GM23338 (cell line): Measurements from ENCODE around the gene CSNK1A1. TPM values are rescaled to one million over a fixed set of nuclear protein-coding genes. Genes with fewer than 3 reads are reported as not detected.

Experiments used
- ATAC-seq: fragments of 200-7000 bp; cut with Tn5 transposase; 3 replicates; pipeline ENCODE4 v1.9.1; 2020
- DNase-seq: peaks from one replicate; pipeline ENCODE4 v3.0.0-alpha.2; 2015; ENCODE audit warnings: low spot score
- H2AFZ ChIP-seq: fragments of 200-600 bp; sonication (generic); 2 replicates; pipeline ENCODE4 v1.8.0; 2016; ENCODE audit warnings: antibody characterized with exemption, mild to moderate bottlenecking, moderate library complexity
- H3F3A ChIP-seq: fragments of 200-600 bp; sonication (generic); replicated peaks from 2 replicates; pipeline ENCODE4 v1.8.0; 2017; ENCODE audit warnings: antibody characterized with exemption, mixed run types, low read depth
- H3K27ac ChIP-seq: fragments of 200-600 bp; sonication (generic); 2 replicates; pipeline ENCODE4 v1.6.1; 2016; ENCODE audit warnings: low read depth
- H3K27me3 ChIP-seq: fragments of 200-600 bp; sonication (generic); 2 replicates; pipeline ENCODE4 v1.8.0; 2016; ENCODE audit warnings: mild to moderate bottlenecking, mixed run types, moderate library complexity; ENCODE audit not compliant: insufficient read depth
- H3K36me3 ChIP-seq: fragments of 200-600 bp; sonication (generic); 2 replicates; pipeline ENCODE4 v1.8.0; 2016; ENCODE audit warnings: mild to moderate bottlenecking; ENCODE audit not compliant: insufficient read depth
- H3K4me1 ChIP-seq: fragments of 200-600 bp; sonication (generic); 2 replicates; pipeline ENCODE4 v1.8.0; 2016; ENCODE audit warnings: mild to moderate bottlenecking, moderate library complexity; ENCODE audit not compliant: insufficient read depth
- H3K4me2 ChIP-seq: fragments of 200-600 bp; sonication (generic); 2 replicates; pipeline ENCODE4 v1.7.1; 2017; ENCODE audit warnings: mixed run types
- H3K4me3 ChIP-seq: fragments of 200-600 bp; sonication (generic); 2 replicates; pipeline ENCODE4 v1.6.1; 2016; ENCODE audit warnings: mixed run types
- H3K79me2 ChIP-seq: fragments of 200-600 bp; sonication (generic); replicated peaks from 2 replicates; pipeline ENCODE4 v1.8.0; 2017; ENCODE audit warnings: mild to moderate bottlenecking; ENCODE audit not compliant: insufficient read depth
- H3K9me2 ChIP-seq: fragments of 200-600 bp; sonication (generic); 2 replicates; pipeline ENCODE4 v1.8.0; 2017; ENCODE audit not compliant: insufficient read depth
- H4K20me1 ChIP-seq: fragments of 200-600 bp; sonication (generic); replicated peaks from 2 replicates; pipeline ENCODE4 v1.8.0; 2017; ENCODE audit warnings: mild to moderate bottlenecking; ENCODE audit not compliant: insufficient read depth
- H3K27ac Mint-ChIP-seq: 2 replicates; pipeline ENCODE4 v1.8.0; 2020; ENCODE audit warnings: inconsistent platforms, mild to moderate bottlenecking, moderate library complexity, mixed read lengths
- H3K27me3 Mint-ChIP-seq: 3 replicates; pipeline ENCODE4 v1.8.0; 2022; ENCODE audit warnings: low read depth, mild to moderate bottlenecking, moderate library complexity, mixed read lengths, inconsistent platforms; ENCODE audit not compliant: insufficient read depth, poor library complexity
- H3K36me3 Mint-ChIP-seq: 3 replicates; pipeline ENCODE4 v1.8.0; 2021; ENCODE audit warnings: low read depth, mild to moderate bottlenecking, inconsistent platforms, moderate library complexity, mixed read lengths
- H3K4me1 Mint-ChIP-seq: 3 replicates; pipeline ENCODE4 v1.8.0; 2020; ENCODE audit warnings: mild to moderate bottlenecking, inconsistent platforms, mixed read lengths
- H3K4me3 Mint-ChIP-seq: 3 replicates; pipeline ENCODE4 v1.8.0; 2021; ENCODE audit warnings: moderate library complexity, mild to moderate bottlenecking, inconsistent platforms, mixed read lengths
- H3K9me3 Mint-ChIP-seq: 3 replicates; pipeline ENCODE4 v1.8.0; 2020; ENCODE audit warnings: moderate library complexity, mild to moderate bottlenecking, inconsistent platforms, mixed read lengths
- CREB1 ChIP-seq: fragments of 250-450 bp; sonication (Bioruptor Pico); IDR thresholded peaks from 2 replicates; pipeline ENCODE4 v1.5.0; 2020; ENCODE audit warnings: low read depth, mild to moderate bottlenecking, moderate library complexity
- EZH2 ChIP-seq: fragments of 200-600 bp; sonication (generic); IDR thresholded peaks from one replicate; pipeline ENCODE4 v1.8.0; 2017; ENCODE audit warnings: antibody characterized with exemption, mild to moderate bottlenecking, low read depth; ENCODE audit not compliant: unreplicated experiment
- EZH2phosphoT487 ChIP-seq: fragments of 200-600 bp; sonication (generic); IDR thresholded peaks from one replicate; pipeline ENCODE4 v1.8.1; 2018; ENCODE audit warnings: antibody characterized with exemption; ENCODE audit not compliant: unreplicated experiment
- ZNF114 ChIP-seq: fragments of 250-450 bp; sonication (Bioruptor Pico); IDR thresholded peaks from 2 replicates; pipeline ENCODE4 v1.5.0; 2020; ENCODE audit warnings: mild to moderate bottlenecking, moderate library complexity
- ZNF331 ChIP-seq: fragments of 250-450 bp; sonication (Bioruptor Pico); IDR thresholded peaks from 2 replicates; pipeline ENCODE4 v1.5.0; 2020; ENCODE audit warnings: low read depth, mild to moderate bottlenecking, moderate library complexity
- polyA plus RNA-seq: library from polyadenylated mRNA; unstranded; fragments of >200 nt; fragmentation: Nextera tagmentation; extraction: Ambion mirVana; gene quantifications from 2 replicates; pipeline ENCODE4 v1.2.1, GENCODE V29; 2016
- total RNA-seq: library from RNA; depleted of rRNA; stranded (reverse); fragments of >200 nt; shearing (Covaris generic); gene quantifications from 2 replicates; pipeline ENCODE4 v1.2.3, GENCODE V29; 2014
- TF ChIP-seq, protein P1 (sequence below): IDR thresholded peaks from 2 replicates; pipeline ENCODE4 v1.6.1; 2016; ENCODE audit warnings: antibody characterized with exemption
- TF ChIP-seq, protein P2 (sequence below): fragments of 250-450 bp; sonication (Bioruptor Pico); IDR thresholded peaks from 2 replicates; pipeline ENCODE4 v1.5.0; 2020; ENCODE audit warnings: mild to moderate bottlenecking, moderate library complexity
- TF ChIP-seq, protein P3 (sequence below): IDR thresholded peaks from one replicate; pipeline ENCODE4 v1.6.1; 2018; ENCODE audit warnings: antibody characterized with exemption; ENCODE audit not compliant: unreplicated experiment

The CSNK1A1 gene
- total and polyA plus RNA-seq, 2 experiments from 2014 or later: 110 to 233 TPM

DNA sequence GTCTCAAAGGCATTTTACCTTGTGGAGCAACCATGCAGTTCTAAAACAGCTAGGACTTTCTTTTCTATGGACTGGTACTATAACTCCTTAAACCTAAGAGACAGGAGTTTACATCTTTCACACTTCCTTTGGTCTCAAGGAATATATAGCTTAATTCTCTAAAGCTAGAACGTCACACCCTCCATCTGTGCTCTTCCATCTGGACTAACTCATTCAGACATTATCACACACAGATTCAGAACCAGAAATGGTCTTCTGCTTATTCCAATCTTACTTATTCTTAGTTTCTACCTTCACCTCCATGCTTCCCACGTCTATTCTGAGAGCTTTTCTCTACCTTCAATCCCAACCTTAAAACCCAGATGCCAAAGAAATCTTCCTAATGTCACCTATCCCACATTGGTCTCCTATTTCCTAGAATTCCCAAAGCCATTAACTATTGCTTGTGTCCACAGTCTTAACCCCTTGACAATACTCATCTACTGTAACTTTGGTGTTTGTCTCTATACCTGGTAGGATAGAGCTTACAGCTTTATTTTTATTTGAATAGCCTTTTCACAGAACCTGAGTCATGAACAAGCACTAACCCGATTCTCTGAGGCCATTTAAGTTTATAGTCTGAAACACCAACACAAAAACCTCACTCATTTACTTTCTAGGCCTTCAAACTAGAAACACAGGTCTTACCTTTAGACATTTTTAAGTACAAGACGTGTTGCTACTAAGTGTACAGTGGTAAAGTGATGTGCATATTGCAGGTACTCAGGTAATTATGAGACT is 22.8 kb downstream of the CSNK1A1 start (continued):
- TF ChIP-seq ZNF114: no peak

DNA sequence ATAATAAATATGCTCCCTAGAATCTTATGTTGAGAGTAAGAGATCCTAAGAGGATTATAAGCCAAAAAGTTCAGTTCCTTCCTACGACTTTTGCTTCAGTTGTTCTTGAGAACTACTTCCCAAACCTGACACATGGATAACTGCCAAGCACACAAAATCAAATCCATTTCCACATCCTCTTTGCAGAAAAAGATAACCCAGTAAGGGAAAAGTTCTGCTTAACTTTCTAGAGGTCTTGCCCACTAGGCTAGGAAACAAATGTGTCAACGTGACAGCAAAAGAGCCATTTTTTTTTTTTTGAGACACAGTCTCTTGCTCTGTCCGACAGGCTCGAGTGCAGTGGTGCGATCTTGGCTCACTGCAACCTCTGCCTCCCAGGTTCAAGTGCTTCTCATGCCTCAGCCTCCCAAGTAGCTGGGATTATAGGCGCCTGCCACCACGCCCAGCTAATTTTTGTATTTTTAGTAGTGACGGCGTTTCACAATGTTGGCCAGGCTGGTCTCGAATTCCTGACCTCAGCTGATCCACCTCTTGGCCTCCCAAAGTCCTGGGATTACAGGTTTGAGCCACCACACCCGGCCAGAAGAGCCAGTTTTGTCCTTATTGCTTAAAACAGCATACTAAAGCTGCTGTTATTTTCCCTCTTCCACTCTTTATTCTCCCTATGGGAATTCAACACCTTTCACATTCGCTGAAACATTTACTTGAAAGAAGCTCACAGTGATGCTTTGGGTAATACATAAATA is 24.2 kb downstream of the CSNK1A1 start:
- 0 out of 2 replicates have a peak overlapping the region, but pooled peaks have one; percentile 12 for H3K27ac ChIP-seq
- H3K79me2 ChIP-seq: peaks cover 100% of the 10 kb centered on the region
- H3K27me3 ChIP-seq: no peaks in the 10 kb centered on the region
- no peak for TF ChIP-seq EZH2
- TF ChIP-seq, protein P1, sequence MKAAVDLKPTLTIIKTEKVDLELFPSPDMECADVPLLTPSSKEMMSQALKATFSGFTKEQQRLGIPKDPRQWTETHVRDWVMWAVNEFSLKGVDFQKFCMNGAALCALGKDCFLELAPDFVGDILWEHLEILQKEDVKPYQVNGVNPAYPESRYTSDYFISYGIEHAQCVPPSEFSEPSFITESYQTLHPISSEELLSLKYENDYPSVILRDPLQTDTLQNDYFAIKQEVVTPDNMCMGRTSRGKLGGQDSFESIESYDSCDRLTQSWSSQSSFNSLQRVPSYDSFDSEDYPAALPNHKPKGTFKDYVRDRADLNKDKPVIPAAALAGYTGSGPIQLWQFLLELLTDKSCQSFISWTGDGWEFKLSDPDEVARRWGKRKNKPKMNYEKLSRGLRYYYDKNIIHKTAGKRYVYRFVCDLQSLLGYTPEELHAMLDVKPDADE: no peak
- TF ChIP-seq, protein P2, sequence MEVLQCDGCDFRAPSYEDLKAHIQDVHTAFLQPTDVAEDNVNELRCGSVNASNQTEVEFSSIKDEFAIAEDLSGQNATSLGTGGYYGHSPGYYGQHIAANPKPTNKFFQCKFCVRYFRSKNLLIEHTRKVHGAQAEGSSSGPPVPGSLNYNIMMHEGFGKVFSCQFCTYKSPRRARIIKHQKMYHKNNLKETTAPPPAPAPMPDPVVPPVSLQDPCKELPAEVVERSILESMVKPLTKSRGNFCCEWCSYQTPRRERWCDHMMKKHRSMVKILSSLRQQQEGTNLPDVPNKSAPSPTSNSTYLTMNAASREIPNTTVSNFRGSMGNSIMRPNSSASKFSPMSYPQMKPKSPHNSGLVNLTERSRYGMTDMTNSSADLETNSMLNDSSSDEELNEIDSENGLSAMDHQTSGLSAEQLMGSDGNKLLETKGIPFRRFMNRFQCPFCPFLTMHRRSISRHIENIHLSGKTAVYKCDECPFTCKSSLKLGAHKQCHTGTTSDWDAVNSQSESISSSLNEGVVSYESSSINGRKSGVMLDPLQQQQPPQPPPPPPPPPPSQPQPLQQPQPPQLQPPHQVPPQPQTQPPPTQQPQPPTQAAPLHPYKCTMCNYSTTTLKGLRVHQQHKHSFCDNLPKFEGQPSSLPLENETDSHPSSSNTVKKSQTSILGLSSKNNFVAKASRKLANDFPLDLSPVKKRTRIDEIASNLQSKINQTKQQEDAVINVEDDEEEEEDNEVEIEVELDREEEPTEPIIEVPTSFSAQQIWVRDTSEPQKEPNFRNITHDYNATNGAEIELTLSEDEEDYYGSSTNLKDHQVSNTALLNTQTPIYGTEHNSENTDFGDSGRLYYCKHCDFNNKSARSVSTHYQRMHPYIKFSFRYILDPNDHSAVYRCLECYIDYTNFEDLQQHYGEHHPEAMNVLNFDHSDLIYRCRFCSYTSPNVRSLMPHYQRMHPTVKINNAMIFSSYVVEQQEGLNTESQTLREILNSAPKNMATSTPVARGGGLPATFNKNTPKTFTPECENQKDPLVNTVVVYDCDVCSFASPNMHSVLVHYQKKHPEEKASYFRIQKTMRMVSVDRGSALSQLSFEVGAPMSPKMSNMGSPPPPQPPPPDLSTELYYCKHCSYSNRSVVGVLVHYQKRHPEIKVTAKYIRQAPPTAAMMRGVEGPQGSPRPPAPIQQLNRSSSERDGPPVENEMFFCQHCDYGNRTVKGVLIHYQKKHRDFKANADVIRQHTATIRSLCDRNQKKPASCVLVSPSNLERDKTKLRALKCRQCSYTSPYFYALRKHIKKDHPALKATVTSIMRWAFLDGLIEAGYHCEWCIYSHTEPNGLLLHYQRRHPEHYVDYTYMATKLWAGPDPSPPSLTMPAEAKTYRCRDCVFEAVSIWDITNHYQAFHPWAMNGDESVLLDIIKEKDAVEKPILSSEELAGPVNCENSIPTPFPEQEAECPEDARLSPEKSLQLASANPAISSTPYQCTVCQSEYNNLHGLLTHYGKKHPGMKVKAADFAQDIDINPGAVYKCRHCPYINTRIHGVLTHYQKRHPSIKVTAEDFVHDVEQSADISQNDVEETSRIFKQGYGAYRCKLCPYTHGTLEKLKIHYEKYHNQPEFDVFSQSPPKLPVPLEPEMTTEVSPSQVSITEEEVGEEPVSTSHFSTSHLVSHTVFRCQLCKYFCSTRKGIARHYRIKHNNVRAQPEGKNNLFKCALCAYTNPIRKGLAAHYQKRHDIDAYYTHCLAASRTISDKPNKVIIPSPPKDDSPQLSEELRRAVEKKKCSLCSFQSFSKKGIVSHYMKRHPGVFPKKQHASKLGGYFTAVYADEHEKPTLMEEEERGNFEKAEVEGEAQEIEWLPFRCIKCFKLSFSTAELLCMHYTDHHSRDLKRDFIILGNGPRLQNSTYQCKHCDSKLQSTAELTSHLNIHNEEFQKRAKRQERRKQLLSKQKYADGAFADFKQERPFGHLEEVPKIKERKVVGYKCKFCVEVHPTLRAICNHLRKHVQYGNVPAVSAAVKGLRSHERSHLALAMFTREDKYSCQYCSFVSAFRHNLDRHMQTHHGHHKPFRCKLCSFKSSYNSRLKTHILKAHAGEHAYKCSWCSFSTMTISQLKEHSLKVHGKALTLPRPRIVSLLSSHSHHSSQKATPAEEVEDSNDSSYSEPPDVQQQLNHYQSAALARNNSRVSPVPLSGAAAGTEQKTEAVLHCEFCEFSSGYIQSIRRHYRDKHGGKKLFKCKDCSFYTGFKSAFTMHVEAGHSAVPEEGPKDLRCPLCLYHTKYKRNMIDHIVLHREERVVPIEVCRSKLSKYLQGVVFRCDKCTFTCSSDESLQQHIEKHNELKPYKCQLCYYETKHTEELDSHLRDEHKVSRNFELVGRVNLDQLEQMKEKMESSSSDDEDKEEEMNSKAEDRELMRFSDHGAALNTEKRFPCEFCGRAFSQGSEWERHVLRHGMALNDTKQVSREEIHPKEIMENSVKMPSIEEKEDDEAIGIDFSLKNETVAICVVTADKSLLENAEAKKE: no peak
- no peak for TF ChIP-seq ZNF114
- TF ChIP-seq CREB1 (CRISPR knock-in tag): no peak
- TF ChIP-seq ZNF331 (CRISPR knock-in tag): no peak
- TF ChIP-seq, protein P3, sequence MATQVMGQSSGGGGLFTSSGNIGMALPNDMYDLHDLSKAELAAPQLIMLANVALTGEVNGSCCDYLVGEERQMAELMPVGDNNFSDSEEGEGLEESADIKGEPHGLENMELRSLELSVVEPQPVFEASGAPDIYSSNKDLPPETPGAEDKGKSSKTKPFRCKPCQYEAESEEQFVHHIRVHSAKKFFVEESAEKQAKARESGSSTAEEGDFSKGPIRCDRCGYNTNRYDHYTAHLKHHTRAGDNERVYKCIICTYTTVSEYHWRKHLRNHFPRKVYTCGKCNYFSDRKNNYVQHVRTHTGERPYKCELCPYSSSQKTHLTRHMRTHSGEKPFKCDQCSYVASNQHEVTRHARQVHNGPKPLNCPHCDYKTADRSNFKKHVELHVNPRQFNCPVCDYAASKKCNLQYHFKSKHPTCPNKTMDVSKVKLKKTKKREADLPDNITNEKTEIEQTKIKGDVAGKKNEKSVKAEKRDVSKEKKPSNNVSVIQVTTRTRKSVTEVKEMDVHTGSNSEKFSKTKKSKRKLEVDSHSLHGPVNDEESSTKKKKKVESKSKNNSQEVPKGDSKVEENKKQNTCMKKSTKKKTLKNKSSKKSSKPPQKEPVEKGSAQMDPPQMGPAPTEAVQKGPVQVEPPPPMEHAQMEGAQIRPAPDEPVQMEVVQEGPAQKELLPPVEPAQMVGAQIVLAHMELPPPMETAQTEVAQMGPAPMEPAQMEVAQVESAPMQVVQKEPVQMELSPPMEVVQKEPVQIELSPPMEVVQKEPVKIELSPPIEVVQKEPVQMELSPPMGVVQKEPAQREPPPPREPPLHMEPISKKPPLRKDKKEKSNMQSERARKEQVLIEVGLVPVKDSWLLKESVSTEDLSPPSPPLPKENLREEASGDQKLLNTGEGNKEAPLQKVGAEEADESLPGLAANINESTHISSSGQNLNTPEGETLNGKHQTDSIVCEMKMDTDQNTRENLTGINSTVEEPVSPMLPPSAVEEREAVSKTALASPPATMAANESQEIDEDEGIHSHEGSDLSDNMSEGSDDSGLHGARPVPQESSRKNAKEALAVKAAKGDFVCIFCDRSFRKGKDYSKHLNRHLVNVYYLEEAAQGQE: no peak
- TF ChIP-seq EZH2phosphoT487: no peak
- H3K4me1 ChIP-seq: peaks cover 33% of the 10 kb centered on the region
- H3K4me3 ChIP-seq: no peak overlapping the region
- no peaks in the 10 kb centered on the region for H3K9me2 ChIP-seq
- H3K4me1 Mint-ChIP-seq: peaks cover 39% of the 10 kb centered on the region
- no peak overlapping the region; the same call in 1 of the 2 replicates for H3K4me2 ChIP-seq
- H3K36me3 Mint-ChIP-seq: peaks cover 22% of the 10 kb centered on the region
- H3K27ac Mint-ChIP-seq: no peak overlapping the region
- no peak for ATAC-seq
- no peak overlapping the region for H2AFZ ChIP-seq
- H3F3A ChIP-seq: no peaks in the 10 kb centered on the region
- DNase-seq: no peak
- H3K9me3 Mint-ChIP-seq: no peaks in the 10 kb centered on the region
- H3K36me3 ChIP-seq: no peaks in the 10 kb centered on the region; the same call in 1 of the 2 replicates
- H3K4me3 Mint-ChIP-seq: no peak overlapping the region
- peaks cover 79% of the 10 kb centered on the region for H4K20me1 ChIP-seq
- no peaks in the 10 kb centered on the region for H3K27me3 Mint-ChIP-seq
